Loucy (cell line): ENCODE measurements around the gene GBA3.

Experiments
- CTCF ChIP-seq: fragments of 200-600 bp; sonication (generic); conservative IDR thresholded peaks from 2 replicates; pipeline ENCODE4 v1.5.1; 2014; ENCODE audit warnings: mild to moderate bottlenecking, antibody characterized with exemption, low read length
- EZH2phosphoT487 ChIP-seq: fragments of 200-600 bp; IDR thresholded peaks from 2 replicates; pipeline ENCODE4 v1.6.1; 2018; ENCODE audit warnings: antibody characterized with exemption, mild to moderate bottlenecking, moderate library complexity, borderline replicate concordance

- TF ChIP-seq CTCF (no peak), EZH2phosphoT487 (no peak)
Measured at GRCh38 chr4:22720091-22720490, 27.4 kb downstream of the GBA3 start.
